ENCODE measurements around the gene ANKRD55. TPM values are rescaled to one million over a fixed set of nuclear protein-coding genes. Genes with fewer than 3 reads are reported as not detected.
"Not testable (repeated sequence)": the region's sequence is repeated elsewhere in the genome, so short reads cannot be mapped to it uniquely, and the experiment has no call there.

ANKRD55 gene
- total RNA-seq, 6 donors from 2014 or later = 0.23 to 1.7 (median 0.98) TPM; not detected in 1

- Histone ChIP-seq H3K27ac (peak overlapping the region in 1 of 4 donors; percentile 3), H3K4me3 (no peak overlapping the region), H3K9me3 (no peaks in the 10 kb centered on the region), H3K27me3 (no peaks in the 10 kb centered on the region), H3K4me1 (peaks cover 4 to 7% (median 6%) of the 10 kb centered on the region in 4 donors), H3K36me3 (no peaks in the 10 kb centered on the region)
- ATAC-seq (ENCODE audit: low FRiP score in 2 of 2) = peak; percentile 96 to 99
- TF ChIP-seq POLR2A (IDR thresholded peaks at IDR 0.05) = no peak
- TF ChIP-seq CTCF (IDR thresholded peaks at IDR 0.05) = peak; percentile 92 to 99 (median 96)
- TF ChIP-seq POLR2AphosphoS5 (IDR thresholded peaks at IDR 0.05) = peak in 1 of 2 donors; percentile 58
- 15 to 29% methylated on average over 6 of the region's 6 CpGs for WGBS, 2 donors
- peak in 1 of 2 donors; percentile 87 for DNase-seq
Measured at GRCh38 chr5:56270568-56271392, 37.6 kb upstream of the ANKRD55 start.

- TF ChIP-seq POLR2AphosphoS5 (IDR thresholded peaks at IDR 0.05) (no peak), EP300 (IDR thresholded peaks at IDR 0.05) (no peak), POLR2A (IDR thresholded peaks at IDR 0.05) (no peak), CTCF (IDR thresholded peaks at IDR 0.05) (no peak)
- DNase-seq = no peak
Measured at GRCh38 chr5:56270058-56270457, 36.9 kb upstream of the ANKRD55 start.

GRCh38 chr5:56269216-56269927 lies 36.2 kb upstream of the ANKRD55 start:
- H3K9me3 ChIP-seq = no peaks in the 10 kb centered on the region
- WGBS, 2 donors = 51 to 57% methylated on average over 6 of the region's 6 CpGs
- DNase-seq (peak in 1 of 2 donors; percentile 25), ATAC-seq (ENCODE audit: low FRiP score in 2 of 2) (peak in 1 of 2 donors; percentile 84)
- no peak overlapping the region for H3K4me3 ChIP-seq
- TF ChIP-seq POLR2AphosphoS5 (IDR thresholded peaks at IDR 0.05) (no peak), EP300 (IDR thresholded peaks at IDR 0.05) (no peak), CTCF (IDR thresholded peaks at IDR 0.05) (peak in 5 of 6 experiments; percentile 11 to 41 (median 32)), POLR2A (IDR thresholded peaks at IDR 0.05) (no peak)
- H3K36me3 ChIP-seq = no peaks in the 10 kb centered on the region
- H3K27me3 ChIP-seq = no peaks in the 10 kb centered on the region
- H3K4me1 ChIP-seq = peaks cover 4 to 7% (median 6%) of the 10 kb centered on the region in 4 donors
- H3K27ac ChIP-seq = no peak overlapping the region

More at GRCh38 chr5:56270058-56270457, 36.9 kb upstream of the ANKRD55 start:
- peak in 1 of 2 donors; percentile 34 for ATAC-seq (ENCODE audit: low FRiP score in 2 of 2)
- no peaks in the 10 kb centered on the region for H3K9me3 ChIP-seq
- H3K4me1 ChIP-seq = peaks cover 4 to 7% (median 6%) of the 10 kb centered on the region in 4 donors
- 95 to 96% methylated on average over 6 of the region's 6 CpGs for WGBS, 2 donors
- no peak overlapping the region for H3K4me3 ChIP-seq
- H3K36me3 ChIP-seq = no peaks in the 10 kb centered on the region
- H3K27ac ChIP-seq = no peak overlapping the region
- H3K27me3 ChIP-seq = no peaks in the 10 kb centered on the region

- H3K9me3 ChIP-seq; H3K4me1 ChIP-seq; DNase-seq; H3K36me3 ChIP-seq; H3K27me3 ChIP-seq; ATAC-seq (ENCODE audit: low FRiP score in 2 of 2); H3K27ac ChIP-seq; H3K4me3 ChIP-seq: not testable (repeated sequence)
- 92 to 97% methylated on average over 3 of the region's 3 CpGs for WGBS, 2 donors
Measured at GRCh38 chr5:56268707-56269106, 35.6 kb upstream of the ANKRD55 start.

GRCh38 chr5:56267856-56268255 lies 34.7 kb upstream of the ANKRD55 start:
- no peak for TF ChIP-seq CTCF (IDR thresholded peaks at IDR 0.05)
- TF ChIP-seq POLR2A (IDR thresholded peaks at IDR 0.05) = no peak
- TF ChIP-seq EP300 (IDR thresholded peaks at IDR 0.05) = no peak
- TF ChIP-seq POLR2AphosphoS5 (IDR thresholded peaks at IDR 0.05) = no peak
- 97 to 100% methylated on average over 3 of the region's 3 CpGs for WGBS, 2 donors
- Histone ChIP-seq H3K27me3 (no peaks in the 10 kb centered on the region), H3K4me3 (no peak overlapping the region), H3K27ac (no peak overlapping the region), H3K4me1 (peaks cover 4 to 7% (median 6%) of the 10 kb centered on the region in 4 donors), H3K9me3 (no peaks in the 10 kb centered on the region), H3K36me3 (no peaks in the 10 kb centered on the region)
- no peak for ATAC-seq (ENCODE audit: low FRiP score in 2 of 2)
- no peak for DNase-seq
